ENCODE data around the gene PRKCZ.

- TF ChIP-seq CTCF (IDR thresholded peaks at IDR 0.05) (no peak), POLR2A (IDR thresholded peaks at IDR 0.05) (no peak)
Measured at GRCh38 chr1:2109581-2110021, 59.4 kb downstream of the PRKCZ start.

All from uterus (tissue), 2 donors.